ENCODE results near the gene GPR139.

Gene GPR139

DNA sequence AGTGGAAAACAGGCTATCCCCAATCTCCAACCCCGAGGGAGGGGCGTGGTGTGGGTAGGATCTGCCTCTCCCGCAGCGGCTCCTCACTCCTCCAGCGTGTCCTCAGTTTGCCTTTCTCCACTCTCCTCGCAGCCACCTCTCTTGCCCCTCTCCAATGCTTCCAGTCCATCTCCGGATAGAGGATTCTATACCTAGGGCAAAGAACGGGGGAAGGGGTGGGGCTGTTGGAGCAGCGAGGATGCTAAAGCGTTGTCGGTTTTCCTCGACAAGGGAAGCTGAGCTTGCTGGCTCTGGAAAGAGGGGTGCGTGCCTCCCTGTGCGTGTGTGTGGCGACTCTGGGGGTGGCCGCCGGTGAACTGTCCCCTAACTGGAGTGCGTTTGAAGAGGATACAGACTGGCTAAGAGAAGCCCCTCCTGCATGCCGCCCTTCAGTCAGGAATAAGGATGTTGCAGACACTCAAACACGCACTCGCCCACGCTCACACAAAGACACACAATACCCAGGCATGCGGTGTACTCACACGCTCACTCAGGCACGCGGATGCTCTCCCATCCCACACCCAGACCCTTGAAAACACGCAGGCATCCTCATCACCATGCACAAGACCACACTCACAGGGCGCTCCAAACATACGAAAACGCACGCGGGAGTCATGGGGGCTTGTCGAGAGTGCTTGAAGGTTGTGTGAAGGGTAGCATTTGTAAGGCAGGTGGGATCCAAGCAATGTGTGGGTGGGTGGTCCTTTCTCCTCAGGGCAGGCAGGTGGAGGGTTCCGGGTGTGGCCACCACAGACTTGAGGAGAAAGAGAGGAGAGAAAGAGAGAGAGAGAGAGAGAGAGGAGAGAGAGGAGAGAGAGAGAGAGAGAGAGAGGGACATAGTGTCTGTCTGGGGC, 655 bp upstream of the GPR139 start:
- no peak for DNase-seq (ENCODE audit: low read depth, low spot score)
- H3K9me3 ChIP-seq (ENCODE audit: insufficient read depth, low read length): no peaks in the 10 kb centered on the region
- peaks cover 12% of the 10 kb centered on the region for H3K4me1 ChIP-seq (ENCODE audit: insufficient read depth, insufficient read length)
- H3K4me3 ChIP-seq (ENCODE audit: insufficient read length, low read depth): peak overlapping the region; percentile 83
- peak overlapping the region; percentile 86 for H3K9ac ChIP-seq (ENCODE audit: insufficient read length, low read depth)
- TF ChIP-seq SUZ12 (IDR thresholded peaks at IDR 0.05; ENCODE audit: extremely low read depth, insufficient read depth, insufficient read length): no peak
- no peak for TF ChIP-seq ZNF274 (IDR thresholded peaks at IDR 0.05; ENCODE audit: low read depth, low read length)
- TF ChIP-seq YY1 (IDR thresholded peaks at IDR 0.05; ENCODE audit: insufficient read depth, insufficient read length): no peak
- H3K27me3 ChIP-seq (ENCODE audit: insufficient read depth, insufficient read length): peaks cover 43% of the 10 kb centered on the region
- H3K36me3 ChIP-seq (ENCODE audit: insufficient read depth, insufficient read length, low read length): no peaks in the 10 kb centered on the region

DNA sequence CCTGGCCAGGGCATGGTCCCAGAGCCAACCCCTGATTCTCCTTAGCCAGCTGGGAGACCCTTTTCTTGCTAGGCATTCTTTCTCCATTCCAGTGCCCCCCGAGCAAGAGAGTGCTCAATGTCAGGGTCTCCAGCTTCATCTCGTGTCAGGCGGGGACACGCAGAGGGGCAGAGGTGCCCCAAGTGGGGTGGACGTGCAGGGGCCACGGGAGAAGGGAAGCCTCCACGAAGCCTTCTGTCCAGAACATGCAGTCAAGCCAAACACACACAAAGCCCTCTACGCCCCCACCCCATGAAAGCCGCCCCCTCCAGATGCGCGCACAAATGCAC, 852 bp downstream of the GPR139 start:
- no peak for DNase-seq (ENCODE audit: low read depth, low spot score)
- Histone ChIP-seq H3K36me3 (ENCODE audit: insufficient read depth, insufficient read length, low read length) (no peaks in the 10 kb centered on the region), H3K9ac (ENCODE audit: insufficient read length, low read depth) (peak overlapping the region; percentile 86), H3K27me3 (ENCODE audit: insufficient read depth, insufficient read length) (peaks cover 43% of the 10 kb centered on the region), H3K9me3 (ENCODE audit: insufficient read depth, low read length) (0 out of 2 replicates have a peak, but pooled peaks cover 8% of the 10 kb centered on the region), H3K4me3 (ENCODE audit: insufficient read length, low read depth) (peak overlapping the region; percentile 83), H3K4me1 (ENCODE audit: insufficient read depth, insufficient read length) (peaks cover 12% of the 10 kb centered on the region)
- TF ChIP-seq ZNF274 (IDR thresholded peaks at IDR 0.05; ENCODE audit: low read depth, low read length) (no peak), SUZ12 (IDR thresholded peaks at IDR 0.05; ENCODE audit: extremely low read depth, insufficient read depth, insufficient read length) (no peak), YY1 (IDR thresholded peaks at IDR 0.05; ENCODE audit: insufficient read depth, insufficient read length) (no peak)

DNA sequence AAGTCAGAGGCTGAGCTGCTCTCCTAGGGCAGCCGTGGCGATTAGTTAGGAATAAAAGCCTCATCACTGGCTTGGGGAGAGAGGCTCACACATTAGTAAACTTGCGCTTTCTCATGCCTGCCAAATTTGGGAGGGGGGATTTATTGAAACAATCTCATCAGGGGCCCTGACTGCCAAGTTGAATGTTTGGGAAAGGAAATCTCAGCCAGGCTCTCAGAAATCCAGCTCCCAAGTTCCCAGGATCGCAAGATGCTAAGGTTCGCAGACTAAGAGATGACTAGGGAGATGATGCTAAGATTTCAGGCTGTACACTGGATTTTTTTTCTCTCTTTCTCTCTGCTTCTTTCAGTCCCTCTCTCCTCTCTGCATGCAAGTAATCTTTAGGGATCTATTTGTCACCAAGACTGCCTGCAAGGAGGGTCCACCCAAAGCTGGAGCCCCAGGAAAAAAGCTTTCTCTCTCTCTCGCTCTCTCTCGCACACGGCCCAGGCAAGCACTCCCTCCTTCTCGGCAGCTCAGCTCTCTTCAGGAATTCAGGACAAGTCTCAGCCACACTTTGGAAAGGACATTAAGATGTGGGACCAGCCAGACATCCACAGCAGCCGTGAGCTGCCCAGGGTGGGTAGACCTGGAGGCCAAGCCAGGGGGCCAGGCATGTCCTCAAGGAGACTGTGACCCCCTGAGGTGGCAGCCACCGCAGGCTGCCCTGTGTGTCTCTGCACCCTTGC, 1.4 kb downstream of the GPR139 start:
- no peak for TF ChIP-seq SUZ12 (IDR thresholded peaks at IDR 0.05; ENCODE audit: extremely low read depth, insufficient read depth, insufficient read length)
- no peak for TF ChIP-seq ZNF274 (IDR thresholded peaks at IDR 0.05; ENCODE audit: low read depth, low read length)
- TF ChIP-seq YY1 (IDR thresholded peaks at IDR 0.05; ENCODE audit: insufficient read depth, insufficient read length): no peak
- peak overlapping the region; percentile 83 for H3K4me3 ChIP-seq (ENCODE audit: insufficient read length, low read depth)
- H3K9ac ChIP-seq (ENCODE audit: insufficient read length, low read depth): peak overlapping the region; percentile 86

DNA sequence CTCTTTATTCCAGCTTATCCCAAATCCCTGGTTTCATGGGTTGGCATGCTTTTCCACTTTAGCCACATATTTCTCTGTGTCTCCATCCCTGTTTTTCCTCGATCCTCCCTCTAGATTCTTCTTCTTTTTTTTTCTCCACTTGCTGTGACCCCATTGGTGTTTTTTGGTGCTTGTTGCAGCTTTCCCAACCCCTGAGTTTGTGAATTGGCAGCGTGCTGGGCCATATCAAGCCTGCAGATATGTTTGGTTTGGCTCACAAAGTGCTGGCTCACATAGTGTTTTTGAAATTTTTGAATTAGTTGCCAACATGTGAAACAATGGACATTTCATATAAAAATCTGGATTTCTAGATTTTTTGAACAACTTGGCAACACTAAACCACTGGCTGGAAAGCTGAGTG, 8.8 kb downstream of the GPR139 start:
- Histone ChIP-seq H3K9me3 (ENCODE audit: insufficient read depth, low read length) (0 out of 2 replicates have a peak, but pooled peaks cover 8% of the 10 kb centered on the region), H3K27me3 (ENCODE audit: insufficient read depth, insufficient read length) (no peaks in the 10 kb centered on the region)
- TF ChIP-seq ZNF274 (IDR thresholded peaks at IDR 0.05; ENCODE audit: low read depth, low read length): no peak
- no peak for TF ChIP-seq YY1 (IDR thresholded peaks at IDR 0.05; ENCODE audit: insufficient read depth, insufficient read length)
- no peak for TF ChIP-seq SUZ12 (IDR thresholded peaks at IDR 0.05; ENCODE audit: extremely low read depth, insufficient read depth, insufficient read length)

More for the DNA sequence above, 1.4 kb downstream of the GPR139 start:
- Histone ChIP-seq H3K27me3 (ENCODE audit: insufficient read depth, insufficient read length) (peaks cover 43% of the 10 kb centered on the region), H3K4me1 (ENCODE audit: insufficient read depth, insufficient read length) (peaks cover 12% of the 10 kb centered on the region), H3K9me3 (ENCODE audit: insufficient read depth, low read length) (0 out of 2 replicates have a peak, but pooled peaks cover 8% of the 10 kb centered on the region), H3K36me3 (ENCODE audit: insufficient read depth, insufficient read length, low read length) (no peaks in the 10 kb centered on the region)
- no peak for DNase-seq (ENCODE audit: low read depth, low spot score)

GRCh38 chr16:20064520-20064919, 9.2 kb downstream of the GPR139 start:
- DNase-seq (ENCODE audit: low read depth, low spot score): no peak
- no peaks in the 10 kb centered on the region for H3K4me1 ChIP-seq (ENCODE audit: insufficient read depth, insufficient read length)
- no peak for TF ChIP-seq YY1 (IDR thresholded peaks at IDR 0.05; ENCODE audit: insufficient read depth, insufficient read length)
- no peak for TF ChIP-seq SUZ12 (IDR thresholded peaks at IDR 0.05; ENCODE audit: extremely low read depth, insufficient read depth, insufficient read length)
- TF ChIP-seq ZNF274 (IDR thresholded peaks at IDR 0.05; ENCODE audit: low read depth, low read length): no peak
- no peaks in the 10 kb centered on the region for H3K27me3 ChIP-seq (ENCODE audit: insufficient read depth, insufficient read length)
- H3K4me3 ChIP-seq (ENCODE audit: insufficient read length, low read depth): no peak overlapping the region
- H3K9ac ChIP-seq (ENCODE audit: insufficient read length, low read depth): no peak overlapping the region
- 0 out of 2 replicates have a peak, but pooled peaks cover 8% of the 10 kb centered on the region for H3K9me3 ChIP-seq (ENCODE audit: insufficient read depth, low read length)
- no peaks in the 10 kb centered on the region for H3K36me3 ChIP-seq (ENCODE audit: insufficient read depth, insufficient read length, low read length)

More for the DNA sequence above, 8.8 kb downstream of the GPR139 start:
- H3K9ac ChIP-seq (ENCODE audit: insufficient read length, low read depth): no peak overlapping the region
- no peaks in the 10 kb centered on the region for H3K36me3 ChIP-seq (ENCODE audit: insufficient read depth, insufficient read length, low read length)
- H3K4me3 ChIP-seq (ENCODE audit: insufficient read length, low read depth): no peak overlapping the region
- H3K4me1 ChIP-seq (ENCODE audit: insufficient read depth, insufficient read length): no peaks in the 10 kb centered on the region
- DNase-seq (ENCODE audit: low read depth, low spot score): no peak

- Histone ChIP-seq H3K36me3 (ENCODE audit: insufficient read depth, insufficient read length, low read length) (no peaks in the 10 kb centered on the region), H3K27me3 (ENCODE audit: insufficient read depth, insufficient read length) (no peaks in the 10 kb centered on the region), H3K4me3 (ENCODE audit: insufficient read length, low read depth) (no peak overlapping the region), H3K9me3 (ENCODE audit: insufficient read depth, low read length) (no peaks in the 10 kb centered on the region), H3K9ac (ENCODE audit: insufficient read length, low read depth) (no peak overlapping the region), H3K4me1 (ENCODE audit: insufficient read depth, insufficient read length) (no peaks in the 10 kb centered on the region)
- no peak for DNase-seq (ENCODE audit: low read depth, low spot score)
- TF ChIP-seq ZNF274 (IDR thresholded peaks at IDR 0.05; ENCODE audit: low read depth, low read length) (no peak), SUZ12 (IDR thresholded peaks at IDR 0.05; ENCODE audit: extremely low read depth, insufficient read depth, insufficient read length) (no peak), YY1 (IDR thresholded peaks at IDR 0.05; ENCODE audit: insufficient read depth, insufficient read length) (no peak)
Measured at GRCh38 chr16:20061132-20061531, 12.6 kb downstream of the GPR139 start.

DNA sequence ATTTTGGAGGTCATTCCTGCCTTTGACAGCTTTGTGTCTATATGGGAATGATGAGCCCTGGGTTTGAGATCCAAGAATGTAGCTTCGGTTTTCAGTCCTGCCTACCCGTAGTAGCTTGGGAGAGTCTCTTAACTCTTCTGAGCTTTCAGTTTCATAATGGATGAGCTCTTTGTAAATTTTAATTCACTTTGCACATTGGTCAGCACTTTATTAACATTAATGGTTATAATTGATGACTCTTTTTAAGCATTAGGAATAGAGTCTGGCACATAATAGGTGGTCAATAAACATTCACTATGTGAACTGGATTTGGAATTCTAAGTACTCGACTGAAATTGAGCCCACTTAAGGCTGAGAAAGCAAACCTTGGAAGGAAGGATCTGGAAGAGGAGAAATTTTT, 17.3 kb downstream of the GPR139 start:
- H3K9ac ChIP-seq (ENCODE audit: insufficient read length, low read depth): no peak overlapping the region
- H3K36me3 ChIP-seq (ENCODE audit: insufficient read depth, insufficient read length, low read length): no peaks in the 10 kb centered on the region
- no peaks in the 10 kb centered on the region for H3K9me3 ChIP-seq (ENCODE audit: insufficient read depth, low read length)
- H3K27me3 ChIP-seq (ENCODE audit: insufficient read depth, insufficient read length): peaks cover 2% of the 10 kb centered on the region
- no peak for DNase-seq (ENCODE audit: low read depth, low spot score)
- H3K4me3 ChIP-seq (ENCODE audit: insufficient read length, low read depth): no peak overlapping the region
- TF ChIP-seq SUZ12 (IDR thresholded peaks at IDR 0.05; ENCODE audit: extremely low read depth, insufficient read depth, insufficient read length): no peak
- TF ChIP-seq ZNF274 (IDR thresholded peaks at IDR 0.05; ENCODE audit: low read depth, low read length): no peak
- no peak for TF ChIP-seq YY1 (IDR thresholded peaks at IDR 0.05; ENCODE audit: insufficient read depth, insufficient read length)
- no peaks in the 10 kb centered on the region for H3K4me1 ChIP-seq (ENCODE audit: insufficient read depth, insufficient read length)
